ENCODE data around the gene DBT. TPM values are rescaled to one million over a fixed set of nuclear protein-coding genes. Genes with fewer than 3 reads are reported as not detected.
A peak's percentile ranks its signal among the peaks of the same experiment; 100 is the strongest.
"Not testable (repeated sequence)": the region's sequence is repeated elsewhere in the genome, so short reads cannot be mapped to it uniquely, and the experiment has no call there.

Gene DBT
- total and polyA plus RNA-seq, 7 donors: 3.6 to 28.2 (median 16.1) TPM

DNA sequence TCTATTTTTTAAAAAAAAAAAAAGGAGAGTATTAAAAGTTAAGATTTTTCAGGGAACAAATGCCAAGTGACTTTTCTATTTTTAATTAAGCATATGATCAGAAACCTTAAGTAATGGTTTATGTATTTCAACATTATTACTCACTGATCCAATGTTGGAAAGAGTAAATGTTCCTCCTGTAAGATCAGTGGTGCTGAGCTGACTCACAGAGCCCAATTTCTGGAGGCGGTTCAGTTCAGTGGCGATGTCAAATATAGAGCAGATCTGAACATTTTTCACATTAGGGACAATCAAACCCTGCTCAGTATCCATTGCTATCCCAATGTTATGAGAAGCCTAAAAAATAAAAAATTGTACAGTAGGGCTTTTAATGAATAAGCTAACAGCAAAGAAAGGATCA lies 43.3 kb downstream of the DBT start:
- TF ChIP-seq CTCF (IDR thresholded peaks at IDR 0.05): no peak
- Histone ChIP-seq H3K4me3 (no peak overlapping the region), H3K4me1 (no peaks in the 10 kb centered on the region), H3K27me3 (ENCODE audit: insufficient read depth in 3 of 3, low read length in 2 of 3) (no peaks in the 10 kb centered on the region), H3K36me3 (ENCODE audit: insufficient read depth in 1 of 2, low read depth in 1 of 2) (peaks cover 0 to 73% of the 10 kb centered on the region in 2 donors), H3K9me3 (no peaks in the 10 kb centered on the region), H3K27ac (no peak overlapping the region)
- intact Hi-C loops (cut with DNase I): no loop called here
- ATAC-seq (no peak), DNase-seq (no peak)
- WGBS, 3 donors: 98 to 99% (median 98%) methylated on average over 2 of the region's 2 CpGs

GRCh38 chr1:100205593-100205992 lies 44.0 kb downstream of the DBT start:
- H3K4me1 ChIP-seq; H3K27ac ChIP-seq; intact Hi-C loops (cut with DNase I); H3K27me3 ChIP-seq (ENCODE audit: insufficient read depth in 3 of 3, low read length in 2 of 3); ATAC-seq; H3K9me3 ChIP-seq; DNase-seq; H3K4me3 ChIP-seq: not testable (repeated sequence)
- WGBS, 3 donors: 95 to 100% (median 99%) methylated on average over 2 of the region's 2 CpGs
- peaks cover 0 to 70% of the 10 kb centered on the region in 2 donors for H3K36me3 ChIP-seq (ENCODE audit: insufficient read depth in 1 of 2, low read depth in 1 of 2)

GRCh38 chr1:100205103-100205502 lies 44.5 kb downstream of the DBT start:
- peaks cover 0 to 70% of the 10 kb centered on the region in 2 donors for H3K36me3 ChIP-seq (ENCODE audit: insufficient read depth in 1 of 2, low read depth in 1 of 2)
- H3K4me3 ChIP-seq; DNase-seq; H3K9me3 ChIP-seq; intact Hi-C loops (cut with DNase I); ATAC-seq; H3K27me3 ChIP-seq (ENCODE audit: insufficient read depth in 3 of 3, low read length in 2 of 3); H3K4me1 ChIP-seq; H3K27ac ChIP-seq: not testable (repeated sequence)
- 94 to 98% (median 97%) methylated on average over 2 of the region's 2 CpGs for WGBS, 3 donors

DNA sequence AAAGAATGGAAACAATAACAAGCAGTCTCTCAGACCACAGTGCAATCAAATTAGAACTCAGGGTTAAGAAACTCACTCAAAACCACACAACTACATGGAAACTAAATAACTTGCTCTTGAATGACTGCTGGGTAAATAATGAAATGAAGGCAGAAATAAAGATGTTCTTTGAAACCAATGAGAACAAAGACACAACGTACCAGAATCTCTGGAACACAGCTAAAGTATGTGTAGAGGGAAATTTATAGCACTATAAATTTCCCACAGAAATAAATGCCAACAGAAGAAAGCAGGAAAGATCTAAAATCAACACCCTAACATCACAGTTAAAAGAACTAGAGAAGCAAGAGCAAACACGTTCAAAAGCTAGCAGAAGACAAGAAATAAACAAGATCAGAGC lies 46.9 kb downstream of the DBT start:
- ATAC-seq; H3K4me3 ChIP-seq; H3K27me3 ChIP-seq (ENCODE audit: insufficient read depth in 3 of 3, low read length in 2 of 3); intact Hi-C loops (cut with DNase I); H3K9me3 ChIP-seq; DNase-seq; H3K27ac ChIP-seq; H3K4me1 ChIP-seq: not testable (repeated sequence)
- 44 to 51% (median 49%) methylated on average over 2 of the region's 2 CpGs for WGBS, 3 donors
- H3K36me3 ChIP-seq (ENCODE audit: insufficient read depth in 1 of 2, low read depth in 1 of 2): peaks cover 0 to 70% of the 10 kb centered on the region in 2 donors

DNA sequence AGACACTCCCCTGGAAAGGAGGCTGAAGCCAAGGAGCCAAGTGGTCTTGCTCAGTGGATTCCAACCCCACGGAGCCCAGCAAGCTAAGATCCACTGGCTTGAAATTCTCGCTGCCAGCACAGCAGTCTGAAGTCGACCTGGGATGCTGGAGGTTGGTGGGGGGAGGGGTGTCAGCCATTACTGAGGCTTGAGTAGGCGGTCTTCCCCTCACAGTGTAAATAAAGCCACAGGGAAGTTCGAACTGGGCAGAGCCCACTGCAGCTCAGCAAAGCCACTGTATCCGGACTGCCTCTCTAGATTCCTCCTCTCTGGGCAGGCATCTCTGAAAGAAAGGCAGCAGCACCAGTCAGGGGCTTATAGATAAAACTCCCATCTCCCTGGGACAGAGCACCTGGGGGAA lies 49.6 kb downstream of the DBT start:
- intact Hi-C loops (cut with DNase I); DNase-seq; H3K27me3 ChIP-seq (ENCODE audit: insufficient read depth in 3 of 3, low read length in 2 of 3); H3K4me1 ChIP-seq; ATAC-seq; H3K9me3 ChIP-seq; H3K27ac ChIP-seq; H3K4me3 ChIP-seq: not testable (repeated sequence)
- 64 to 72% (median 70%) methylated on average over 6 of the region's 6 CpGs for WGBS, 3 donors
- peaks cover 0 to 61% of the 10 kb centered on the region in 2 donors for H3K36me3 ChIP-seq (ENCODE audit: insufficient read depth in 1 of 2, low read depth in 1 of 2)

GRCh38 chr1:100198596-100198995 lies 51.0 kb downstream of the DBT start:
- ATAC-seq: no peak
- peaks cover 0 to 53% of the 10 kb centered on the region in 2 donors for H3K36me3 ChIP-seq (ENCODE audit: insufficient read depth in 1 of 2, low read depth in 1 of 2)
- H3K27ac ChIP-seq: no peak overlapping the region
- no peaks in the 10 kb centered on the region for H3K9me3 ChIP-seq
- intact Hi-C loops (cut with DNase I): no loop called here
- H3K27me3 ChIP-seq (ENCODE audit: insufficient read depth in 3 of 3, low read length in 2 of 3): no peaks in the 10 kb centered on the region
- no peak for DNase-seq
- no peaks in the 10 kb centered on the region for H3K4me1 ChIP-seq
- no peak overlapping the region for H3K4me3 ChIP-seq
- TF ChIP-seq CTCF (IDR thresholded peaks at IDR 0.05): no peak
- 97 to 100% (median 97%) methylated on average over 1 of the region's 1 CpG for WGBS, 3 donors

- Histone ChIP-seq H3K9me3 (no peaks in the 10 kb centered on the region), H3K4me3 (peak overlapping the region; percentile 51), H3K27ac (peak overlapping the region; percentile 98), H3K27me3 (ENCODE audit: insufficient read depth in 3 of 3, low read length in 2 of 3) (no peaks in the 10 kb centered on the region), H3K4me1 (peaks cover 25% of the 10 kb centered on the region), H3K36me3 (ENCODE audit: insufficient read depth in 1 of 2, low read depth in 1 of 2) (no peaks in the 10 kb centered on the region)
- WGBS, 3 donors: 14 to 27% (median 24%) methylated on average over 3 of the region's 3 CpGs
- intact Hi-C loops (cut with DNase I): loop anchor here in 1 of 2 donors (5.0 kb wide), 1 partner anchor 164 kb away; the partner anchor contains the start of gene CDC14A
- TF ChIP-seq CTCF (IDR thresholded peaks at IDR 0.05): no peak
- ATAC-seq (peak; percentile 92 to 95 (median 94)), DNase-seq (no peak)
These were observed 61.0 kb downstream of the DBT start for GRCh38 chr1:100188617-100189016.

Data from psoas muscle (tissue), 8 donors.